Stimulated activated naive B cell treated with anti-CD40 and anti-IgM and Interleukin-4, amounts not matched to agents 10 μg/mL and 1 μg/mL and 100 μg/mL, for 72 hours (primary cell): Measurements from ENCODE around the gene AMDHD2.
"Not testable (repeated sequence)": the region's sequence is repeated elsewhere in the genome, so short reads cannot be mapped to it uniquely, and the experiment has no call there.

Source experiments
- ATAC-seq, 2 donors: fragments of 150-1000 bp; cut with Tn5 transposase; replicated peaks; 2 replicates each; pipeline ENCODE4 v1.10.0; 2021; ENCODE audit warnings: moderate library complexity in 1 of 2
- DNase-seq: peaks from one replicate; pipeline ENCODE4 v3.0.0; 2021
- H3K27ac Mint-ChIP-seq: one replicate; pipeline ENCODE4 v1.8.0; 2022; ENCODE audit warnings: mild to moderate bottlenecking, mixed read lengths
- H3K27me3 Mint-ChIP-seq, 2 donors: one replicate each; pipeline ENCODE4 v1.8.0; 2022; ENCODE audit warnings: mixed read lengths in 2 of 2
- H3K36me3 Mint-ChIP-seq, 2 donors: one replicate each; pipeline ENCODE4 v1.8.0; 2022; ENCODE audit warnings: mixed read lengths in 2 of 2, mild to moderate bottlenecking in 1 of 2
- H3K4me1 Mint-ChIP-seq, 2 donors: one replicate each; pipeline ENCODE4 v1.8.0; 2022; ENCODE audit warnings: mixed read lengths in 2 of 2, mild to moderate bottlenecking in 1 of 2
- H3K4me3 Mint-ChIP-seq, 2 donors: one replicate each; pipeline ENCODE4 v1.8.0; 2022; ENCODE audit warnings: mild to moderate bottlenecking in 2 of 2, mixed read lengths in 2 of 2, moderate library complexity in 1 of 2
- H3K9me3 Mint-ChIP-seq, 2 donors: one replicate each; pipeline ENCODE4 v1.8.0; 2022; ENCODE audit warnings: mixed read lengths in 2 of 2, mild to moderate bottlenecking in 1 of 2

The AMDHD2 gene

GRCh38 chr16:2535625-2536013, 15.4 kb downstream of the AMDHD2 start:
- peaks cover 2 to 3% of the 10 kb centered on the region in 2 donors for H3K36me3 Mint-ChIP-seq
- ATAC-seq (no peak), DNase-seq (no peak)
- H3K4me3 Mint-ChIP-seq: no peak overlapping the region
- peaks cover 36 to 57% of the 10 kb centered on the region in 2 donors for H3K4me1 Mint-ChIP-seq
- H3K27me3 Mint-ChIP-seq: no peaks in the 10 kb centered on the region
- no peak overlapping the region for H3K27ac Mint-ChIP-seq
- no peaks in the 10 kb centered on the region for H3K9me3 Mint-ChIP-seq

DNA sequence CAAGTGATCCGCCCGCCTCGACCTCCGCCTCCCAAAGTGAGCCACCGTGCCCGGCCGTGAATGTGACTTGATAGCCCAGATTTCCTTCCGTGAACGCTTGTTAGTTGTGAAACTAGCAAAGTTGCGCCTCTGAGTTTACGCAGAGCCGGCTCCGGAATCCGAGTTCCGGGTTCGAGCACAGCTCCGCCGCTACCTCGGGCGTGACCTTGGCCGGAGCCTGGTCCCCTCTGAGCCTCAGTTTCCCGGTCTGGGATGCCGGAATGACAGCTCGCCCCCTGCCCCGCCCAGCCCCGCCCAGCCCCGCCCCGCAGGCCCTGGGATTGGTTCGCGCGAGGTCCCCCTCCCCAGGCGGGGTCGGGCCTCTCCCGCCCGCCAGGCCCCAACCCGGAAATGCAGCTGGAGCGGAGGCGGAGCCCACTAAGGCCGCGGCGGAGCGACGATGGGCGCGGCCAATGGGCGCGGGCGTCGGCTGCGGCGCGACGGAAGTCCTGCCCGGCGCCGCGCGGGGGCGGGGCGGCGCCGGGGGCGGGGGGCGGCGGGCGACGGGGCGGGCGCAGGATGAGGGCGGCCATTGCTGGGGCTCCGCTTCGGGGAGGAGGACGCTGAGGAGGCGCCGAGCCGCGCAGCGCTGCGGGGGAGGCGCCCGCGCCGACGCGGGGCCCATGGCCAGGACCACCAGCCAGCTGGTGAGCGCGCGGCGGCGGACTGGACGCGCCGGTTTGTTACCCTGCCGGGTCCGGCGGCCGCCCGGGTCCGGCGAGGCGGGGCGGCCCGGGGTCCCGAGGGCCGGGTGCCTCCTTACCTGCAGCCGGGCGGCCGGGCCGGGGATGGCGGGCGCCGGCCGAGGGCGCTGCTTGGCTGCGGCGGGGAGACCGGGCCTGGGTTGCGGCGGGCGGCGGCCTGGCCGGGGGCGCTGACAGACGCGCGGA, 17.5 kb downstream of the AMDHD2 start, which contains the start of gene PDPK1:
PDPK1 (plus strand) TSS at position 571 of the 929 bp plus-strand sequence; CDS start at position 663, 92 bp downstream.
- no peaks in the 10 kb centered on the region for H3K9me3 Mint-ChIP-seq
- H3K4me1 Mint-ChIP-seq: peaks cover 29 to 48% of the 10 kb centered on the region in 2 donors
- H3K27ac Mint-ChIP-seq: peak within 1 kb of the TSS; percentile 96
- H3K36me3 Mint-ChIP-seq: peaks cover 7 to 10% of the 10 kb centered on the region in 2 donors
- peak; percentile 77 to 83 for ATAC-seq
- DNase-seq: peak; percentile 92
- peak within 1 kb of the TSS; percentile 88 to 92 for H3K4me3 Mint-ChIP-seq
- H3K27me3 Mint-ChIP-seq: no peaks in the 10 kb centered on the region

- not testable (repeated sequence) for H3K9me3 Mint-ChIP-seq, H3K27me3 Mint-ChIP-seq, DNase-seq, ATAC-seq
- Mint-ChIP-seq H3K36me3 (peaks cover 7 to 10% of the 10 kb centered on the region in 2 donors), H3K4me1 (peaks cover 27 to 49% of the 10 kb centered on the region in 2 donors), H3K4me3 (peak overlapping the region; percentile 86 to 88), H3K27ac (peak overlapping the region; percentile 83)
Measured at GRCh38 chr16:2539192-2539844, 19.1 kb downstream of the AMDHD2 start.

DNA sequence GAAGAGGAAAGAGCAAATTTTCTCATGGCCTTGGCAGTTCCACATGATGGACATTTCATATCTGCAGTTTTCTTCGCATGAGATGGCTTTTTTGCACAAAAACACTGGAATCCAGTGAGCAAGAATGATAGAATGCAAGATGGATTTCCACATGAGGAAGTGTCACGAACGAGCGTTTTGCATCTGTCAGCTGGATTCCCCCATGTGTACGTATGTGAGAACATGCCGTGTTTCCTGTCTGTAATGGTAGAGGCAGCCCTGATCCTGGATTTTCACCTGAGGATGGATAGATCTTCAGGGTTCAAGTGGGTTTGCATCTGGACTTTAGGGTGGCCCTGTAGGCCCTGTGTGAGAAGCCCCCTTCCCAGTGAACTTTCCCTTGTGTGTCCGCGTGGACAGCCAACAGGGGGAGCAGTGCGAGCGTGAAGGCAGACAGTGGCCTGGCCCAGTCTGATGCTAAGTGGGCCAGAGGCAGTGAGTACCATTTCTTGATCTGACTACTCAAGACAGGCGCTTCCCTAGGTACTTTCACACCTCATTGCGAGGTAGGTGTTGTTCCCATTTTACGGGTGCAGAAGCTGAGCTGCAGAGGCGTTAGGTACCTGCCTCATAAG, 19.8 kb downstream of the AMDHD2 start:
- H3K27ac Mint-ChIP-seq: peak overlapping the region; percentile 75
- peaks cover 7 to 10% of the 10 kb centered on the region in 2 donors for H3K36me3 Mint-ChIP-seq
- ATAC-seq: peak in 1 of 2 donors; percentile 28
- not testable (repeated sequence) for H3K27me3 Mint-ChIP-seq, H3K9me3 Mint-ChIP-seq, DNase-seq
- H3K4me1 Mint-ChIP-seq: peaks cover 27 to 50% of the 10 kb centered on the region in 2 donors
- peak overlapping the region; percentile 86 to 88 for H3K4me3 Mint-ChIP-seq

GRCh38 chr16:2540912-2541311, 20.7 kb downstream of the AMDHD2 start:
- not testable (repeated sequence) for H3K27me3 Mint-ChIP-seq, DNase-seq, H3K9me3 Mint-ChIP-seq
- H3K4me1 Mint-ChIP-seq: peaks cover 27 to 56% of the 10 kb centered on the region in 2 donors
- H3K36me3 Mint-ChIP-seq: peaks cover 12 to 15% of the 10 kb centered on the region in 2 donors
- peak overlapping the region; percentile 92 for H3K27ac Mint-ChIP-seq
- peak overlapping the region; percentile 86 to 88 for H3K4me3 Mint-ChIP-seq
- ATAC-seq: peak; percentile 60 to 62

DNA sequence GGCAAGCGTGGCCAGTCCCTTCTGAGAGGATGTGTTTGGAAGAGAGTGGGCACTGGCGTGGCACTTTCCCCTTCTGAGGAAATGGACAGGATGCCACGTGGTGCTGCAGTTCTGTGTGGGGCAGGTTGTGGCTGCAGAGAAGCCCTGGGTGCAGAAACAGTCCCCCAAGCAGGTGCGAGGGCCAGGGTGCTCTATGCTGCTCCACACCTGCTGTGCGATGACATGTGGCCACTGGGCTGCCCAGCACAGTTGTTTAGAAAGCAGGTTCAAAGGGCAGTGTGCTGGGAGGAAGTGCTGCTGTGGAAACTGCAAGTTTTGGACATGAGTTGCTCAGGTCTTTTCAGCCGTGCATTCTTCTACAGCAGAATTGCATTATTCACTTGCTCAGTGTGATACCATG, 21.2 kb downstream of the AMDHD2 start:
- DNase-seq, ATAC-seq: not testable (repeated sequence)
- H3K4me1 Mint-ChIP-seq: peaks cover 28 to 59% of the 10 kb centered on the region in 2 donors

GRCh38 chr16:2543771-2544170, 23.6 kb downstream of the AMDHD2 start:
- DNase-seq, H3K27ac Mint-ChIP-seq, H3K4me3 Mint-ChIP-seq, ATAC-seq, H3K9me3 Mint-ChIP-seq, H3K27me3 Mint-ChIP-seq: not testable (repeated sequence)
- Mint-ChIP-seq H3K4me1 (peaks cover 25 to 47% of the 10 kb centered on the region in 2 donors), H3K36me3 (peaks cover 10 to 12% of the 10 kb centered on the region in 2 donors)

More for the DNA sequence above, 21.2 kb downstream of the AMDHD2 start:
- H3K36me3 Mint-ChIP-seq: peaks cover 12 to 15% of the 10 kb centered on the region in 2 donors
- H3K4me3 Mint-ChIP-seq: peak overlapping the region; percentile 86 to 88
- H3K9me3 Mint-ChIP-seq, H3K27me3 Mint-ChIP-seq: not testable (repeated sequence)
- peak overlapping the region; percentile 92 for H3K27ac Mint-ChIP-seq

GRCh38 chr16:2550283-2550878, 30.2 kb downstream of the AMDHD2 start:
- not testable (repeated sequence) for H3K27me3 Mint-ChIP-seq, H3K4me1 Mint-ChIP-seq, H3K4me3 Mint-ChIP-seq, H3K9me3 Mint-ChIP-seq, H3K27ac Mint-ChIP-seq, H3K36me3 Mint-ChIP-seq, ATAC-seq, DNase-seq

GRCh38 chr16:2551420-2551889, 31.3 kb downstream of the AMDHD2 start:
- H3K27me3 Mint-ChIP-seq, H3K4me3 Mint-ChIP-seq, ATAC-seq, DNase-seq, H3K9me3 Mint-ChIP-seq, H3K36me3 Mint-ChIP-seq, H3K4me1 Mint-ChIP-seq: not testable (repeated sequence)
- peak overlapping the region; percentile 9 for H3K27ac Mint-ChIP-seq

DNA sequence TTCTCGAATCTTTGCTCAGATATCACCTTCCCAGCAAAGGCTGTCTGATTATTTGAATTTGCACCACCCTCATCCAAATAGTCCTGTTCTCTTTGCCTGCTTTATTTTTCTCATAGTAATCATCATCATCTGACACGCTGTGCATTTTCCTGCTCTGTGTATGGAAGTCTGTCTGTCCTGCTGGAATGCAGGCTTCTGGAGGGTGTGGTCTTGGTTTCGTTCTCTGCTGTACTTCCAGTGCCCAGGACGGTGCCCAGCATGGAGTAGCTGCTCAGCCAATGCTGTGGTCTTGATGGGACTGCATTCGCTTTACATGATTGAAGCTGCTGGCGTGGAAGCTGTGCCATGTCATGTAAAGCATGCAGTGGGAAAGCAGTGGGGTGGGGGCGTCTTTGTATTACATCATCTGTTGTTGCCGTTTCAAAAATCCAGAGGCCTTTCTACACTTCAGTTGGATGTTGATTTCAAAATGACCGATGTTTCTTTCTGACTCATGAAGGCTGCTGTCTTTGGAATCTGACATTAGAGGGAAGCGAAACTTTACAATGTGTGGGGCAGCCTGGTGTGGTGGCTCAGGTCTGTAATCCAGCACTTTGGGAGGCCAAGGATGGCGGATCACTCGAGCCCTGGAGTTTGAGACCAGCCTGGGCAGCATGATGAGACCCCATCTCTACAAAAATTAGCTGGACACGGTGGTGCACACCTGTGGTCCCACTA, 34.7 kb downstream of the AMDHD2 start:
- ATAC-seq: peak; percentile 53 to 66
- H3K9me3 Mint-ChIP-seq, H3K27me3 Mint-ChIP-seq, H3K36me3 Mint-ChIP-seq, DNase-seq, H3K27ac Mint-ChIP-seq, H3K4me1 Mint-ChIP-seq, H3K4me3 Mint-ChIP-seq: not testable (repeated sequence)

DNA sequence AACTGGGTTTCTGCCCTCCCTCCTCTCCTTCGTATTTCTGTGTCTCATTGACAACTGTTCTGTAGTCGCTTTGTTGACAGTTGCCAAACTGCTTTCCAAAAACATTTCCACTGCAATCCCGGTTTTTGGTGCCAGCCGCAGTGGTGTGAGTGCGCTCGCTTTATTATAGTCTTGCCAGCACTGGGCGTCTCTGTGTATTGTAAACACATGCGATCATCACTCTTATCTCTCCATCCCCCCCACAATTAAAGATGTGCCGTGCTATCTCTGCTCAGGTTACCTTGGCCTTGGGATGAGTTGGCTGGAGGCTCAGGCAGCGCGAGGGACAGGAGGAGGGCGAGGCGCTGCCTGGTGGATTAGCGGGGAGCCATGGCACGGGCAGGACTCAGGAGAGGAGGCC, 37.0 kb downstream of the AMDHD2 start:
- H3K4me1 Mint-ChIP-seq, H3K27me3 Mint-ChIP-seq, H3K9me3 Mint-ChIP-seq, H3K27ac Mint-ChIP-seq, H3K36me3 Mint-ChIP-seq, ATAC-seq, DNase-seq, H3K4me3 Mint-ChIP-seq: not testable (repeated sequence)

GRCh38 chr16:2560131-2560797, 40.1 kb downstream of the AMDHD2 start:
- not testable (repeated sequence) for H3K9me3 Mint-ChIP-seq, H3K4me1 Mint-ChIP-seq, H3K27me3 Mint-ChIP-seq, H3K27ac Mint-ChIP-seq, H3K36me3 Mint-ChIP-seq, H3K4me3 Mint-ChIP-seq
- peak; percentile 51 for DNase-seq
- ATAC-seq: peak; percentile 87 to 88

DNA sequence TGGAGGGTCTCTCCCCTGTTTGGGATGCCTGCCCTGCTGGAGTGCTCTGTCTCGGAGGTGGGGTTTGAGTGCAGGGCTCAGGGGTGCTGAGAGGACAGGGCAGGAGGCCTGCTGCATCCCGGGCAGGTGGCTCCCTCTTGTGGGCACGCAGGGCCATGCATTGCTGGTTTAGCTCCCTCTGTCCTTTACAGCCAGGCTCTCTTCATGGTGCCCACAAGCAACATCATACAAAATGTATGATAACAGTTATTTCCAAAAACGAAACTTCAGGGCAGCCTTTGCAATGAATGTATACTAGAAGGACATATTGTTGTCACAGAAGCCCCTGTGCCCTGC, 40.6 kb downstream of the AMDHD2 start:
- not testable (repeated sequence) for H3K9me3 Mint-ChIP-seq, H3K4me3 Mint-ChIP-seq, H3K27ac Mint-ChIP-seq, H3K4me1 Mint-ChIP-seq, H3K27me3 Mint-ChIP-seq, H3K36me3 Mint-ChIP-seq
- ATAC-seq (peak; percentile 84 to 89), DNase-seq (peak; percentile 68)
